ENCODE results near the gene FAM222A.
A peak's percentile ranks its signal among the peaks of the same experiment; 100 is the strongest.

The FAM222A gene

GRCh38 chr12:109713187-109714070 is at the start of gene FAM222A:
FAM222A (plus strand) TSS chr12:109713825; CDS start chr12:109744147, 30,322 bp downstream.
- peak; percentile 94 to 98 for DNase-seq (ENCODE audit: low read depth in 2 of 2)

- DNase-seq (ENCODE audit: low read depth in 2 of 2) = no peak
These were observed 49.2 kb upstream of the FAM222A start for GRCh38 chr12:109664402-109664801.

GRCh38 chr12:109666068-109666467 is 47.6 kb upstream of the FAM222A start:
- no peak for DNase-seq (ENCODE audit: low read depth in 2 of 2)

- DNase-seq (ENCODE audit: low read depth in 2 of 2) = no peak
These were observed 42.9 kb upstream of the FAM222A start for GRCh38 chr12:109670731-109671130.

- no peak for DNase-seq (ENCODE audit: low read depth in 2 of 2)
These were observed 42.1 kb upstream of the FAM222A start for GRCh38 chr12:109671502-109671901.

- DNase-seq (ENCODE audit: low read depth in 2 of 2) = no peak
These were observed 40.2 kb upstream of the FAM222A start for GRCh38 chr12:109673379-109673778.

- DNase-seq (ENCODE audit: low read depth in 2 of 2) = no peak
These were observed 39.7 kb upstream of the FAM222A start for GRCh38 chr12:109673884-109674283.

- DNase-seq (ENCODE audit: low read depth in 2 of 2) = no peak
These were observed 38.2 kb upstream of the FAM222A start for GRCh38 chr12:109675411-109675810.

- no peak for DNase-seq (ENCODE audit: low read depth in 2 of 2)
These were observed 36.3 kb upstream of the FAM222A start for GRCh38 chr12:109677279-109677691.

GRCh38 chr12:109678719-109679118 is 34.9 kb upstream of the FAM222A start:
- no peak for DNase-seq (ENCODE audit: low read depth in 2 of 2)

- no peak for DNase-seq (ENCODE audit: low read depth in 2 of 2)
These were observed 33.9 kb upstream of the FAM222A start for GRCh38 chr12:109679501-109680263.

- DNase-seq (ENCODE audit: low read depth in 2 of 2) = no peak
These were observed 33.2 kb upstream of the FAM222A start for GRCh38 chr12:109680264-109681005.

GRCh38 chr12:109681986-109682707 is 31.5 kb upstream of the FAM222A start:
- DNase-seq (ENCODE audit: low read depth in 2 of 2) = no peak

- DNase-seq (ENCODE audit: low read depth in 2 of 2) = no peak
These were observed 30.9 kb upstream of the FAM222A start for GRCh38 chr12:109682708-109683060.

GRCh38 chr12:109683316-109683715 is 30.3 kb upstream of the FAM222A start:
- DNase-seq (ENCODE audit: low read depth in 2 of 2) = no peak

- DNase-seq (ENCODE audit: low read depth in 2 of 2) = no peak
These were observed 27.8 kb upstream of the FAM222A start for GRCh38 chr12:109685574-109686447.

- no peak for DNase-seq (ENCODE audit: low read depth in 2 of 2)
These were observed 27.1 kb upstream of the FAM222A start for GRCh38 chr12:109686523-109686922.

GRCh38 chr12:109687250-109687649 is 26.4 kb upstream of the FAM222A start:
- no peak for DNase-seq (ENCODE audit: low read depth in 2 of 2)

GRCh38 chr12:109689426-109689825 is 24.2 kb upstream of the FAM222A start:
- no peak for DNase-seq (ENCODE audit: low read depth in 2 of 2)

GRCh38 chr12:109693160-109693559 is 20.5 kb upstream of the FAM222A start:
- DNase-seq (ENCODE audit: low read depth in 2 of 2) = no peak

All from stimulated activated CD8-positive, alpha-beta memory T cell treated with anti-CD3 and anti-CD28 coated beads, Interleukin-7, amount 100 ng/mL, for 4 hours (primary cell).